ENCODE results near the gene R3HDM2.
"Not testable (repeated sequence)": the region's sequence is repeated elsewhere in the genome, so short reads cannot be mapped to it uniquely, and the experiment has no call there.

Gene R3HDM2

DNA sequence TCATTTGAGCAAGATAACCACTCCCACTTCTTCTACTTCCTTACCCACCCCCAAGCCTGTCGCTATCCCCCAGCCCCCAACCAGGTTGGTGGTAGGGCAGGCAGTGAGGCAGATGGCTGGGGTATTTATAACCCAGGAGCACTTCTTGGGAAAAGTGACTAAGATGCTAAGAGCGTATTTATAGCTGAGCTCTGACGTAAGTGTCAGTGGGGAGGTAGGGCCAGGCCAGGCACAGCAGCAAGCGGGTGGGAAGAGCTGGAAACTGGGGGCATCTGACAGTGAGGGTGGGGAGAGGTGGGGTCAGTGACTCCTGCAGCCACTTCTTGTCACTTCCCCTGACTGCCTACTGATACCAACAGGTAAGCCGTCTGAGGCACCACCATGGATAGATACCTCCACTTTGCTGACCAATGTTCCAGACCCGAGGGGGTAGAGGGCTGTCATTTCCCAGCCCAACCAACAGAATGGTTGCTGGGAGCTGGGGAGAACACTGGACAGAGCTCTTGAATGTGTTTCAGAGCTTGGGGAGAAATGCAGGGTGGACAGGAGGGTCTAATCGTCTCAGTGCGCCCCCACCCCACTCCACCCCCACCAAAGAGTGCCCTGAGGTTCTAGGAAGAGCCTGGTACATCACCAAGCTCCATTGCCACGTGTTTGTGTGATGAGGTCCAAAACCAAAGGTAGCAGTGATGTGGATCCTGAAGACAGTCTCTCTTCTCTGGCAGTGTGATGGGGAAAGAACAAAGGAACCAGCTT is 21.5 kb upstream of the R3HDM2 start:
- no peak for DNase-seq

GRCh38 chr12:57451233-57451778 is 20.5 kb upstream of the R3HDM2 start:
- DNase-seq, result no peak

DNA sequence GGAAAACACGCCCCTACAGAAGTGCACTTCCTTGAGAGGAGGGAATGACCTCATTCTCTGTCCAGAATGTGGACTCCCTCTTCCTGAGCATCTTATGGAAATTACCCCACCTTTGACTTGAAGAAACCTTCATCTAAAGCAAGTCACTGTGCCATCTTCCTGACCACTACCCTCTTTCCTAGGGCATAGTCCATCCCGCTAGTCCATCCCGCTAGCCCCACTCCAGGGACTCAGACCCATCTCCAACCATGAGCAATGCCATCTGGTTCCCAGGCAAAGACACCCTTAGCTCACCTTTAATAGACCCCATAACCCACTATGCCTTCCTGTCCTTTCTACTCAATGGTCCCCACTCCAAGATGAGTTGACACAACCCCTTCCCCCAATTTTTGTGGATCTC is 19.2 kb upstream of the R3HDM2 start:
- DNase-seq, result no peak

GRCh38 chr12:57449375-57449774 is 18.5 kb upstream of the R3HDM2 start:
- DNase-seq, result no peak

- DNase-seq, result no peak
These were observed 17.8 kb upstream of the R3HDM2 start for GRCh38 chr12:57448669-57449068.

GRCh38 chr12:57446292-57446960 is 15.6 kb upstream of the R3HDM2 start:
- no peak for DNase-seq

DNA sequence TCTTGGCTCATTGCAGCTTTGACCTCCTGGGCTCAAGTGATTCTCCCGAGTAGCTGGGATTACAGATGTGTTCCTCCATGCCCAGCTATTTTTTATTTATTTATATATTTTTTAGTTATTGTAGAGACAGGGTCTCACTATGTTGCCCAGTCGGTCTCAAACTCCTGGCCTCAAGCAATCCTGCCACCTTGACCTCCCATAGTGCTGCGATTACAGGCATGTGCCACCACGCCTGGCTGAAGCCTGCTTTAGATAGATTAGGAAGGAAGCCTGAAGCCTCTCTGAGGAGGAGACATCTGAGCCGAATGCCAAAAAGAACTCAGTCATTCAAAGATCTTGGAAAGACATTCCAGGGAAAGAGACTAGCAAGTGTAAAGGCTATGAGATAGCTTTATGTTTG is 13.9 kb upstream of the R3HDM2 start:
- DNase-seq, result no peak

GRCh38 chr12:57444337-57444736 is 13.5 kb upstream of the R3HDM2 start:
- DNase-seq, result not testable (repeated sequence)

GRCh38 chr12:57441846-57442427 is 11.1 kb upstream of the R3HDM2 start:
- no peak for DNase-seq

DNA sequence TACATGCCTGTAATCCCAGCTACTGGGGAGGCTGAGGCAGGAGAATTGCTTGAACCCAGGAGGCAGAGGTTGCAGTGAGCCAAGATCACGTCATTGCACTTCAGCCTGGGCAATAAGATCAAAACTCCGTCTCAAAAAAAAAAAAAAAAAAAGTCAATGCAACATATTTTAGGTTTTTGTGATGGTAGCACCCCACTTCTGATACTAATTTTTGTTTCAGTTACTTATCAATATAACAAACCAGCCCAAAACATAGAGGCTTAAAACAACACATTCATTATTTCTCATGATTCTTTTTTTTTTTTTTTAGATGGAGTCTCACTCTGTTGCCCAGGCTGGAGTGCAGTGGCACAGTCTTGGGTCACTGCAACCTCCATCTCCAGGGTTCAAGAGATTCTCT is 10.6 kb upstream of the R3HDM2 start:
- DNase-seq, result not testable (repeated sequence)

GRCh38 chr12:57439762-57440266 is 9.0 kb upstream of the R3HDM2 start:
- no peak for DNase-seq

DNA sequence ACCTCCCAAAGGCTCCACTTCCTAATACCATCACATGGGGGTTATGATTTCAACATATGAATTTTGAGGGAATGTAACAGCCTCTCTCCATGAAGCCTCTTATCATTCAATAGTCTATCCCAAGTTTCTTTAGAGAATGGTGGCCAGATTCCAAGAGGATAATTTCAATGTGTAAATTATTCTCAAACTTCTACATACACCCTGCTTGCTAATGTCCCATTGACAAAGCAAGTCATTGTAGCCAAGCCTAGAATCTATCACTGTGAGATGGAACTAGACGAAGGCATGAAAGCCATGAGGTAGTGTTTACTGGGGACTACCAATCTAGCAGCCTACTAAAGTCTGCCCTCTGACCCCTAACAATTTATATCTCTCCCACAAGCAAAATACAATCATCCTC is 7.6 kb upstream of the R3HDM2 start:
- no peak for DNase-seq

GRCh38 chr12:57435293-57435692 is 4.5 kb upstream of the R3HDM2 start:
- no peak for DNase-seq

GRCh38 chr12:57434517-57435223 is 3.8 kb upstream of the R3HDM2 start, which contains the start of gene INHBC:
TSS of gene INHBC (plus strand) at chr12:57434784. CDS start at chr12:57434887, 103 bp downstream.
- no peak for DNase-seq

DNA sequence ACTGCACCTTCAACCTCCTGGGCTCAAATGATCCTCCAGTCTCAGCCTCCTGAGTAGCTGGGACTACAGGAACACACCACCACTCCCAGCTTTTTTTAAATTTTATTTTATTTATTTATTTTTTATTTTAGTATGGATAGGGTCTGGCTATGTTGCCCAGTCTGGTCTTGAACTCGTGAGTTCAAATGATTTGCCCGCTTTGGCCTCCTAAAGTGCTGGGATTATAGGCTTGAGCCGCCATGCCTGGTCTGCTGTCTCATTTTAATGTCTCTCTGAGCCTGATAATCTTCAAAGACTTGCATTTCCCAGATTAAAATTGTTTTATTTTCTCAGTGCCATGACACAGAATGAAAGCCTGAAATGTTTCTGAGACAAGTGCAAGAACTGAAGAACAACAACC is 2.5 kb upstream of the R3HDM2 start:
- no peak for DNase-seq

GRCh38 chr12:57431654-57432188 is 878 bp upstream of the R3HDM2 start:
- DNase-seq, result no peak

GRCh38 chr12:57430112-57430930 is 522 bp downstream of the R3HDM2 start:
- DNase-seq, result peak; percentile 50

GRCh38 chr12:57429473-57430111 is 1.3 kb downstream of the R3HDM2 start:
- no peak for DNase-seq

DNA sequence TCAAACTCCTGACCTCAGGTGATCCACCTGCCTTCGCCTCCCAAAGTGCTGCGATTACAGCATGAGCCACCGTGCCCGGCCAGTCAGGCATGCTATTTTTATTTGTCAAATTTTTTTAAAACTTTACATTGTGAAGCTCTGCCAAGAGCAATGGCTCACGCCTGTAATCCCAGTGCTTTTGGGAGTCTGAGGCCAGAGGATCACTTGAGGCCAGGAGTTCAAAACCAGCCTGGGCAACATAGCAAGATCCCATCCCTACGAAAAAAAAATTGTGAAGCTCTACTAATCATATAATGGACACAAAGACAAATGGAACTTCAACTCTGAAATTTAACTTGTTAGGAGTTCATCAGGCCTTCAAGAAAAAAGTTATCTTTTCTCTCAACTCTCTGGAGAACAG is 1.9 kb downstream of the R3HDM2 start:
- DNase-seq, result no peak

DNA sequence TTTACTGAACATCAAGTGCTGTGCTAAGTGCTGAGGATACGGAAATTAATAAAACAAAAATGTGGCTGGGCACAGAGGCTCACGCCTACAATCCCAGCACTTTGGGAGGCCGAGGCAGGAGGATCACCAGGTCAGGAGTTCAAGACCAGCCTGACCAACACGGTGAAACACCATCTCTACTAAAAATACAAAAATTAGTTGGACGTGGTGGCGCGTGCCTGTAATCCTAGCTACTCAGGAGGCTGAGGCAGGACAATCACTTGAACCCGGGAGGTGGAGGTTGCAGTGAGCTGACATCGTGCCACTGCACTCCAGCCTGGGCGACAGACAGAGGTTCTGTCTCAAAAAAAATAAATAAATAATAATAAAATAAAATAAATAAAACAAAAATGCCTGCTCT is 3.9 kb downstream of the R3HDM2 start:
- DNase-seq, result not testable (repeated sequence)

DNA sequence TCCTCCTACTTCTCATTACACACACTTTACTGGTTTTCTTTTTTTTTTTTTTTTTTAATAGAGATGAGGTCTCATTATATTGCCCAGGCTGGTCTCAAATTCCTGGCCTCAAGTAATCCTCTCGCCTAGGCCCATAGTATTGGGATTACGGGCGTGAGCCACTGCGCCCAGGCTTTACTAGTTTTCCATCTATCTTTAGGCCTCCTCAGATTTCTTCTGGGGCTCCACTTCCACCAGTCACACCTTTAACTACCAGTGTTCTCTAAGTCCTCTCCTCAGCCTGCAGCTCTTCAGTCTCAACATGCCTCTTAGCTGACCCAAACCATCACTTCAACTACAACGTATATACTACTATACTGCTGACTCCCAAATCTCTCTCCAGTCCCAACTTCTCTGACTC is 10.4 kb downstream of the R3HDM2 start:
- DNase-seq, result no peak
